ENCODE data around the gene PLPPR2. TPM values are rescaled to one million over a fixed set of nuclear protein-coding genes. Genes with fewer than 3 reads are reported as not detected.
"Not testable (repeated sequence)": the region's sequence is repeated elsewhere in the genome, so short reads cannot be mapped to it uniquely, and the experiment has no call there.

The PLPPR2 gene, protein sequence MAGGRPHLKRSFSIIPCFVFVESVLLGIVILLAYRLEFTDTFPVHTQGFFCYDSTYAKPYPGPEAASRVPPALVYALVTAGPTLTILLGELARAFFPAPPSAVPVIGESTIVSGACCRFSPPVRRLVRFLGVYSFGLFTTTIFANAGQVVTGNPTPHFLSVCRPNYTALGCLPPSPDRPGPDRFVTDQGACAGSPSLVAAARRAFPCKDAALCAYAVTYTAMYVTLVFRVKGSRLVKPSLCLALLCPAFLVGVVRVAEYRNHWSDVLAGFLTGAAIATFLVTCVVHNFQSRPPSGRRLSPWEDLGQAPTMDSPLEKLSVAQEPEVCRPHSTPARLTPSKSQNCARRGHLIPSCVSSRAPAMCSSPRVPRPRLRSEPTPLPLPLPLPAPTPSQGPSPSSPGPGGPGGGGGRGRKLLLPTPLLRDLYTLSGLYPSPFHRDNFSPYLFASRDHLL
- total RNA-seq = 1 to 10 TPM; 1.1 TPM

DNA sequence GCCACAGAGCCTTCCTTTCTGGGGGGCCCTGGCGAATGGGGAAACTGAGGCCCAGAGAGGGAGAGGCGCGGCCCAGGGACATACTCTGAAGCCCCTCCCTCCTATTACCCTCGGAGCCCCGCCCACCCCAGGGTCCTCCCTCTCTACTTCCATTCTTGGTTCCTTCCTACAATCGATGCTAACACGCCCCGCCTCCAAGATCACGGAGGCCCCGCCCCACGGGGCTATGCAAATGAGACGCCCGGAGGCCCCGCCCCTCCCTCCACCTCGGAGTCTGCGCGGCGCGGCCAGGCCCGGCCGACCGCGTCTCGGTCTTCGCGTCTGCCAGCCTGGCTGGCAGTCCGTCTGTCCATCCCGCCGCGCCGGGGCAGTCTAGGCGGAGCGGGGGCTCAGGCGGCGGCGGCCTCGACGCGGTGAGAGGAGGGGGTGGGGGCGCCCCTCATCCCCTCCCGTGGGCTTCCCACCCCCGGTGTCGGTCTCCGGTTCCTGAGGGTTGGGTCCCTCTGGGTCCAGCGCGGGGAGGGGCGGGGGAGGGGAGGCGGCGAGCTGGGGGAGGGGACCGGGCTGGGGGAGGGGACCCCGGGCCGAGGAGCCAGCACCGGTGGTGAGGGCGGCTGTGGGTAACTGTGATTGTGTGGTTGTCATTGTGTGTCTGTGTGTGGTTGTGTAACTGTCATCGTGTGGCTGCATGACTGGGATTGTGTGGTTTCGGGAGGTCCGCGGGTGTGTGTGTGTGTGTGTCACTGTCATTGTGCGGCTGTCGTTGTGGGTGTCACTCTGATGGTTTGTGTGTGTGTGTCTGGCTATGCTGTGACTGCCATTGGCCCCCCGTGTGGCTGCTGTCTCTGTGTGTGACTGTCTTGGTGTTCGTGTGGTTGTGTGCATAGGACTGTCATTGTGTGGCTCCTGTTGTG is at the start of gene PLPPR2:
TSS of gene PLPPR2 (plus strand) at position 273 of the 914 bp plus-strand sequence. CDS start 2,242 bp downstream, outside the sequence.
- Mint-ChIP-seq H3K36me3 (ENCODE audit: low read depth) (no peaks in the 10 kb centered on the region), H3K27ac (no peak within 1 kb of the TSS), H3K27me3 (ENCODE audit: low read depth) (peaks cover 10% of the 10 kb centered on the region), H3K9me3 (ENCODE audit: insufficient read depth) (no peaks in the 10 kb centered on the region), H3K4me3 (peak within 1 kb of the TSS; percentile 8), H3K4me1 (ENCODE audit: low read depth) (peaks cover 13% of the 10 kb centered on the region)
- ATAC-seq = peak; percentile 91
- peak; percentile 85 for DNase-seq
- CTCF ChIA-PET = no interaction called here
- POLR2A ChIA-PET = no interaction called here

DNA sequence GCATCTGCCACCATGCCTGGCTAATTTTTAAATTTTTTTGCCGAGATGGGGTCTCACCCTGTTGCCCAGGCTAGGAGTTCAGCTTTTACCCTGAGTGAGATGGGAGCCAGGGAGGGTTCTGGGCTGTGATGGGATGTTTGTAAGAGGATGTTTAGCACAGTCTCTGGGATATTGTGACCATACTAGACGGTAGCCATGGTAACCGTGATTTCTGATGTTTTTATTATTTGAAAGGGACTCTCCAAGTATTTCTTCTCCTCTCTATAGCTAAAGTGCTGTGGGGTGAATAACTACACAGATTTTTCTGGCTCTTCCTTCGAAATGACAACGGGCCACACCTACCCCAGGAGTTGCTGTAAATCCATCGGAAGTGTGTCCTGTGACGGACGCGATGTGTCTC is 48.9 kb upstream of the PLPPR2 start:
- no peak overlapping the region for H3K27ac Mint-ChIP-seq
- DNase-seq (no peak), ATAC-seq (no peak)
- POLR2A ChIA-PET = no interaction called here
- H3K36me3 Mint-ChIP-seq (ENCODE audit: low read depth) = no peaks in the 10 kb centered on the region
- H3K9me3 Mint-ChIP-seq (ENCODE audit: insufficient read depth) = no peaks in the 10 kb centered on the region
- no peaks in the 10 kb centered on the region for H3K4me1 Mint-ChIP-seq (ENCODE audit: low read depth)
- CTCF ChIA-PET = no interaction called here
- H3K4me3 Mint-ChIP-seq = no peak overlapping the region
- peaks cover 6% of the 10 kb centered on the region for H3K27me3 Mint-ChIP-seq (ENCODE audit: low read depth)

DNA sequence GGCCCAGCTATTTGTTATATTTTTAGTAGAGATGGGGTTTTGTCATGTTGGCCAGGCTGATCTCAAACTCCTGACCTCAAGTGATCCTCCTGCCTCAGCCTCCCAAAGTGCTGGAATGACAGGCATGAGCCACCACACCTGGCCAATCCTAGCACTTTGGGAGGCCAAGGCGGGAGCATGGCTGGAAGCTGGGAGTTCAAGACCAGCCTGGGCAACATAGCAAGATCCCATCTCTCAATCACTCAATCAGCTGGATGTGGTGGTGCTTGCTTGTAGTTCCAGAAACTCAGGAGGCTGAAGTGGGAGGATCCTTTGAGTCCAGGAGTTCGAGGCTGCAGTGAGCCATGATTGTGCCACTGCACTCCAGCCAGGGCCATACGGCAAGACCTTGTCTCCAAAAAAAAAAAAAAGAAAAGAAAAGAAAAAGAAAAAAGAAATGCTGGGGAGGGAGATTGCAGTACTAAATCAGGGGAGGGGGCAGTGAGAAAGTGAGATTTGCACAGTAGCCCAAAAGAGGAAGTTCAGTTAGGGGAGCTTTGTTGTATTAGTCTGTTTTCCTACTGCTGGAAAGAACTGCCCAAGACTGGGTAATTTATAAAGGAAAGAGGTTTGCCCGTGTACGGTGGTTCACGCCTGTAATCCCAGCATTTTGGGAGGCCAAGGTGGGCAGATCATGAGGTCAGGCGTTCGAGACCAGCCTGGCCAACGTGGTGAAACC is 34.8 kb upstream of the PLPPR2 start:
- not testable (repeated sequence) for DNase-seq; H3K27ac Mint-ChIP-seq; H3K27me3 Mint-ChIP-seq (ENCODE audit: low read depth); ATAC-seq; H3K9me3 Mint-ChIP-seq (ENCODE audit: insufficient read depth); H3K4me3 Mint-ChIP-seq
- ChIA-PET CTCF (interaction anchor here (1.1 kb wide), 1 partner anchor 26 kb away, joined by 3 read pairs; no protein-coding TSS in a partner anchor), POLR2A (interaction anchor here (0.7 kb wide), 1 partner anchor 22 kb away, joined by 3 read pairs; no protein-coding TSS in a partner anchor)
- Mint-ChIP-seq H3K4me1 (ENCODE audit: low read depth) (peaks cover 46% of the 10 kb centered on the region), H3K36me3 (ENCODE audit: low read depth) (peaks cover 14% of the 10 kb centered on the region)

DNA sequence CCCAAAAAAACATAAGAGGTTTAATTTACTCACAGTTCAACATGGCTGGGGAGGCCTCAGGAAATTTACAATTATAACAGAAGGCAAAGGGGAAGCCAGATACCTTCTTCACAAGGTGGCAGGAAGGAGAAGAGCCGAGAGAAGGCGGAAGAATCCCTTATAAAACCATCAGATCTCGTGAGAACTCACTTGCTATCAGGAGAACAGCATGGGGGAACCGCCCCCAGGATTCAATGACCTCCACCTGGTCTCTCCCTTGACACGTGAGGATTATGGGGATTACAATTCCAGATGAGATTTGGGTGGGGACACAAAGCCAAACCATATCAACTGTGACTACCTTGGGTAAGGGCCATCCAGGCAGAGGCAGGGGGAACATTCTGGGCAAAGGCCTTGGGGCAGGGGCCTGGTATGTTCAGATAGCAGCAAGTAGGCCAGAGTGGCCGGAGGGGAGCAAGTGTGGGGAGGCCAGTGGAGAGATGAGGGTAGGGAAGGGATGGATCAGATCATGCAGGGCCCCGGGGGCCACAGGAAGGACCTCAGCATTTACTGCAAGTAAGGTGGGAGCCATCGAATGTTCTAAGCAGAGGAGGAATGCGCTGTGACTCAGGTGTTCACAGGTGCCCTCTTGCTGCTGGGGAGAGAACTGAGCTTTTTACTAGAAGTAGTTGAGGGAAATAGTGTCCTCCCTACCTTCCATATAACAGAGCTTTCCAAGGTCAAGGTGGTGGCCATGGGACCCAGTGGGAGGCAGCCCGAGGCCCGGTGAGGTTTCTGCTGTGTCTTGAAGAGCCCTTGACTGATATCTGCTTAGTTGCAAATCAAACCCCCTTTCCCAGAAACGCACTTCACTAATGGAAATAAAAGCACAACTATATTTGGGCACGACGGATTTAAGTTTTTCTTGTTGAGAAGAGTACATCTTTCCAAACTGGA is 33.8 kb upstream of the PLPPR2 start:
- peaks cover 14% of the 10 kb centered on the region for H3K36me3 Mint-ChIP-seq (ENCODE audit: low read depth)

DNA sequence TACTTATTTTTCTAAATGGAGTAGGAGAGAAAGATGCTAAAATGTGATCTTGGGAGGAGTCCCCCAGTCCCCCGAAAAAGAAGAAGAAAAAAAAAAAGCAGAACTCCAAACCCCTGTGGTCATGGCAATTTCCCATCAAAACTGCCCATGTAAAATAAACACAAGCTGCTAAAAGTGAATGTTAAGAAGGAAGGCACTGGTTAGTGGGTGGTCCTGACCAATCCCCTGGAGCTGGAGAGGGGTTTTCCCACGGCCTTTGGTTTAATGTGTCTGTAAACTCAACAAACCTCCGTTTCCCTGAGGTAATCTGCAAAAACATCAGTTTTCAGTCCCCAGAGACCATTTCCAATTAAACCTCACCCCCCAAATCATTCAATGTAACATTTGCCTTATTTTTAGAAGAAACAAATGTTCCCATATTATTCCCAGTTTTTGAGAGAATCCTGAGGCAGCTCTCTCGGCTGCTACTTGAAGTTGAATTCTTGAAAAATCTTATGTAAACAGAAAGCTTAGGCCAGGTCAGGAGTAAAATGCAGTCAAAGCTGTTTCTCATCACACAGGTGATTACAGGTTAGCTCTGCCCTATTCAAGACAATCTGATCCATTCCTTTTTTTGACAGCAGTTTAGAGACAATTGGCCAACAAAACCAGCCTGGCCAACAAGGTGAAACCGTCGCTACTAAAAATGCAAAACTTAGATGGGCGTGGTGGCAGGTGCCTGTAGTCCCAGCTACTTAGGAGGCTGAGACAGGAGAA is 32.8 kb upstream of the PLPPR2 start:
- Mint-ChIP-seq H3K36me3 (ENCODE audit: low read depth) (peaks cover 14% of the 10 kb centered on the region), H3K4me3 (no peak overlapping the region), H3K27ac (no peak overlapping the region), H3K27me3 (ENCODE audit: low read depth) (no peaks in the 10 kb centered on the region), H3K9me3 (ENCODE audit: insufficient read depth) (no peaks in the 10 kb centered on the region), H3K4me1 (ENCODE audit: low read depth) (peaks cover 44% of the 10 kb centered on the region)
- DNase-seq = no peak
- ChIA-PET CTCF (interaction anchor here (0.6 to 4.1 kb wide), 8 partner anchors 21 to 569 kb away, joined by 3 to 19 read pairs (median 4); partner anchors contain the start of genes SWSAP1 and TSPAN16), POLR2A (interaction anchor here (0.6 to 1.3 kb wide), 3 partner anchors 9 to 59 kb away, joined by 3 read pairs; partner anchors contain the start of gene RAB3D)
- no peak for ATAC-seq

More for the DNA sequence above, 33.8 kb upstream of the PLPPR2 start:
- no peak overlapping the region for H3K4me3 Mint-ChIP-seq
- ChIA-PET CTCF (interaction anchor here (0.7 to 4.1 kb wide), 5 partner anchors 26 to 64 kb away, joined by 3 to 19 read pairs (median 5); partner anchors contain the start of genes SWSAP1 and TSPAN16), POLR2A (no interaction called here)
- DNase-seq = no peak
- H3K4me1 Mint-ChIP-seq (ENCODE audit: low read depth) = peaks cover 46% of the 10 kb centered on the region
- ATAC-seq = no peak
- peaks cover 4% of the 10 kb centered on the region for H3K27me3 Mint-ChIP-seq (ENCODE audit: low read depth)
- no peaks in the 10 kb centered on the region for H3K9me3 Mint-ChIP-seq (ENCODE audit: insufficient read depth)
- no peak overlapping the region for H3K27ac Mint-ChIP-seq

DNA sequence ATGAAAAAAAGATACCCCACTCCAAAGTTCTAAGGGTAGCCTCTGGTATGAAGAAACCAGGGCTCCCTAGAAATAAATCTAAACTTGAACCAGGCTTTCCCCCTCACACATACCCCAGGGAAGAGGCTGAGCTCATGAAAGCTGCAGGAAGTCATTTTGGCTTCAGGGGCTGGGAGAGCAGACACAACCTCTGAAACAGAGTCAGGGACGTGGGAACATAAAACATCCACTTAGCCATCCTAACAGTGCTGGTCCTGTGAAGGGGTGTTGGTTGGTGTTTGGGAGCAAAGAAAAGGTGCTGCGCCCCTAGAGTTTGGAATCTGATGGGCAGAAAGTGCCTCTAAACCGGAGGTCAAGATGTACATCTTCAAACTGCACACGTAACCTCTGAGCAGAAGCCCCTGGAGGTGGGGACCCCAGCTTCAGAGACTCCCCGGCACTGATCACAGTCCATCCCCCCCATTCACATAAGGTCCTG is 31.6 kb upstream of the PLPPR2 start:
- Mint-ChIP-seq H3K27me3 (ENCODE audit: low read depth) (no peaks in the 10 kb centered on the region), H3K9me3 (ENCODE audit: insufficient read depth) (no peaks in the 10 kb centered on the region), H3K36me3 (ENCODE audit: low read depth) (peaks cover 14% of the 10 kb centered on the region), H3K27ac (peak overlapping the region; percentile 95), H3K4me3 (peak overlapping the region; percentile 73), H3K4me1 (ENCODE audit: low read depth) (peaks cover 37% of the 10 kb centered on the region)
- POLR2A ChIA-PET = interaction anchor here (0.8 to 2.4 kb wide), 5 partner anchors 15 to 59 kb away, joined by 3 to 15 read pairs (median 3); no protein-coding TSS in a partner anchor
- CTCF ChIA-PET = interaction anchor here (1.0 to 4.1 kb wide), 4 partner anchors 16 to 57 kb away, joined by 3 to 19 read pairs (median 4); partner anchors contain the start of genes CCDC159, RAB3D, TMEM205 and TSPAN16
- ATAC-seq = no peak
- DNase-seq = no peak

DNA sequence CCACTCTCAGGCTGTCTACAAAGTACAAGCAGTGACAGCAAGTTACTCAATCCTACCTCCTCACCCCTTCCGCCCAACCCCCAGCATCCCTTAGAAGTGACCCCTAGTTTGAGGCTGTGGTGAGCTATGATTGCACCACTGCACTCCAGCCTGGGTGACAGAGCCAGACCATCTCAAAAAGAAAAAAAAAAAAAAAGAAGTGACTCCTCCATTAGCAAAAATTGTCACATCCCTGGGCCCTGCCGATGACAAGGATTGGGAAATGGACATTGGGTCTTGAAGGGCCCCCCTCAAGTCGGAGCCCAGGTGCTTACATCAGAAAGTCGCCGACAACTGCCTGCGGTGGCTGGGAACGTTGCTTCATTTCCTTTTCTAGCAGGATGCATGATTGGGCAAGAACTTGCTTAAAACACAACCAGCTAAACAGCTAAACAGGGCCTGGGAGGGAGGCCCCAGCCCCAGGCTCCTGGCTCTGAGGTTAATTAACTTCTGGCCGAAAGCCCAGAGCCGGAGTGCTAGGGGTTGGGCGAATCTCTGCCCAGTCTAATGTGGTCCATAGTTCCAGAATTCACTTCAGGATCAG is 31.1 kb upstream of the PLPPR2 start:
- peak; percentile 85 for ATAC-seq
- Mint-ChIP-seq H3K4me1 (ENCODE audit: low read depth) (peaks cover 37% of the 10 kb centered on the region), H3K9me3 (ENCODE audit: insufficient read depth) (no peaks in the 10 kb centered on the region), H3K4me3 (peak overlapping the region; percentile 73), H3K27ac (peak overlapping the region; percentile 95), H3K27me3 (ENCODE audit: low read depth) (no peaks in the 10 kb centered on the region), H3K36me3 (ENCODE audit: low read depth) (peaks cover 14% of the 10 kb centered on the region)
- CTCF ChIA-PET = interaction anchor here (0.6 to 4.1 kb wide), 4 partner anchors 16 to 194 kb away, joined by 3 to 19 read pairs (median 4); partner anchors contain the start of genes CCDC159, RAB3D and TMEM205
- POLR2A ChIA-PET = interaction anchor here (0.8 to 2.4 kb wide), 5 partner anchors 12 to 59 kb away, joined by 3 to 15 read pairs (median 3); no protein-coding TSS in a partner anchor
- peak; percentile 79 for DNase-seq

DNA sequence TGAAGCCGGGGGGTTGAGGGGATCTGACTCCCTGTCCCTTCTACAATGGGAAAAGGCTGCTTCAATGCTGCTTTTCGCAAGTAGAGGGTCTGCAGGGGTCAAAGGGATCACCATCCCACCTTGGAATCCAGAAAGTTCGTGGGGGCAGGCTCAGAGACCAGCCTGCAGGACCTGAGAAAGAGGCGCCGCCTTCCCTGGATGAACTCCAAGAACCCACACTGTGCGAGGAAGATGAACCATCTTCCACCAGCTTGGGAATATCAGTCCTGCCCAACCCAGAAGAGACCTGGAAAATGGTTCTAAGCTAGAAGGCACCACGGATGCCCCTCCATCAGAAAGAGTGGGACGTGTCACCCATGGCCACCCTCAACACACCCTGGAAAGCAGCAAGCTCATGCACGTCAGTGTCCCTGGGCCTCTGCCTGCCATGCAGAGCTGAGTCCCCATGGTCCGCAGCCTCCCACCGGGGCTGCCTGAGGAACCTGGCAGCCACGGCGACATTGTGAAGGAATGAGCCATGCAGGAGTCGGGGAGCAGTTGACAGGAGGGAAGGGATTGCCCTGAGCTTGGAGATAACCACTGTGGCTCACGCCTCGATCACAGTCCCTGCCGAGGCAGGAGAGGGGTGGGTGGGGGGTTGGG is 30.4 kb upstream of the PLPPR2 start:
- POLR2A ChIA-PET = interaction anchor here (1.2 to 2.4 kb wide), 3 partner anchors 12 to 56 kb away, joined by 3 to 15 read pairs (median 5); no protein-coding TSS in a partner anchor
- Mint-ChIP-seq H3K4me1 (ENCODE audit: low read depth) (peaks cover 37% of the 10 kb centered on the region), H3K27me3 (ENCODE audit: low read depth) (no peaks in the 10 kb centered on the region), H3K4me3 (peak overlapping the region; percentile 73), H3K27ac (peak overlapping the region; percentile 95), H3K36me3 (ENCODE audit: low read depth) (peaks cover 14% of the 10 kb centered on the region), H3K9me3 (ENCODE audit: insufficient read depth) (no peaks in the 10 kb centered on the region)
- ATAC-seq (no peak), DNase-seq (no peak)
- CTCF ChIA-PET = interaction anchor here (0.6 to 4.1 kb wide), 2 partner anchors 56 to 193 kb away, joined by 4 to 19 read pairs; no protein-coding TSS in a partner anchor

DNA sequence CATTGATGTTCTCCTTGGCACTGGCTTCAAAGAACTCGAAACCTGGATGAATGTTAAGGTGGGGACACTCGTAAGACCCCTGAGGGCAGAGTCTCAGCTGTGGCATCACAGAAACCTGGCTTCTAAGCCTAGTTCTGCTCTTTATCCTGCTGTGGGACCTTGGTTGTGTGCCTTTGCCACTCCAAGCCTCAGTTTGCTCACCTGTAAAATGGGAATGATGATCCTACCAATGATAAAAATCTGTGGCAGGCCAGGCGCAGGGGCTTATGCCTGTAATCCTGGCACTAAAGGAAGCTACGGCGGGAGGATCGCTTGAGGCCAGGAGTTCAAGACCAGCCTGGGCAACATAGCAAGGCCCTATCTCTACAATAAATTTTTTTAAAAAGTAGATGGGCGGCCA is 29.7 kb upstream of the PLPPR2 start:
- Mint-ChIP-seq H3K36me3 (ENCODE audit: low read depth) (peaks cover 14% of the 10 kb centered on the region), H3K27me3 (ENCODE audit: low read depth) (no peaks in the 10 kb centered on the region), H3K4me3 (no peak overlapping the region), H3K9me3 (ENCODE audit: insufficient read depth) (no peaks in the 10 kb centered on the region), H3K27ac (peak overlapping the region; percentile 71), H3K4me1 (ENCODE audit: low read depth) (peaks cover 37% of the 10 kb centered on the region)
- POLR2A ChIA-PET = interaction anchor here (1.3 to 2.4 kb wide), 2 partner anchors 11 to 50 kb away, joined by 3 to 15 read pairs; no protein-coding TSS in a partner anchor
- CTCF ChIA-PET = interaction anchor here (2.2 kb wide), 1 partner anchor 56 kb away, joined by 10 read pairs; no protein-coding TSS in a partner anchor
- DNase-seq (no peak), ATAC-seq (no peak)

Measured in activated CD8-positive, alpha-beta T cell treated with anti-CD3 and anti-CD28 coated beads, Interleukin-2, amount 10 ng/mL, durations not matched to agents 7 days and 5 days (primary cell).